OCI-LY3 (cell line): Measurements from ENCODE around the gene HYAL1.

Experiments used
- EZH2phosphoT487 ChIP-seq: fragments of 200-600 bp; shearing (Covaris generic); IDR thresholded peaks from 2 replicates; pipeline ENCODE4 v1.6.1; 2018; ENCODE audit warnings: antibody characterized with exemption, mixed run types, low read depth
- TF ChIP-seq, protein P1 (sequence below): fragments of 200-600, 300-600 bp; sonication (generic); IDR thresholded peaks from 2 replicates; pipeline ENCODE4 v1.5.1; 2014; ENCODE audit warnings: antibody characterized with exemption, low read length, low read depth

DNA sequence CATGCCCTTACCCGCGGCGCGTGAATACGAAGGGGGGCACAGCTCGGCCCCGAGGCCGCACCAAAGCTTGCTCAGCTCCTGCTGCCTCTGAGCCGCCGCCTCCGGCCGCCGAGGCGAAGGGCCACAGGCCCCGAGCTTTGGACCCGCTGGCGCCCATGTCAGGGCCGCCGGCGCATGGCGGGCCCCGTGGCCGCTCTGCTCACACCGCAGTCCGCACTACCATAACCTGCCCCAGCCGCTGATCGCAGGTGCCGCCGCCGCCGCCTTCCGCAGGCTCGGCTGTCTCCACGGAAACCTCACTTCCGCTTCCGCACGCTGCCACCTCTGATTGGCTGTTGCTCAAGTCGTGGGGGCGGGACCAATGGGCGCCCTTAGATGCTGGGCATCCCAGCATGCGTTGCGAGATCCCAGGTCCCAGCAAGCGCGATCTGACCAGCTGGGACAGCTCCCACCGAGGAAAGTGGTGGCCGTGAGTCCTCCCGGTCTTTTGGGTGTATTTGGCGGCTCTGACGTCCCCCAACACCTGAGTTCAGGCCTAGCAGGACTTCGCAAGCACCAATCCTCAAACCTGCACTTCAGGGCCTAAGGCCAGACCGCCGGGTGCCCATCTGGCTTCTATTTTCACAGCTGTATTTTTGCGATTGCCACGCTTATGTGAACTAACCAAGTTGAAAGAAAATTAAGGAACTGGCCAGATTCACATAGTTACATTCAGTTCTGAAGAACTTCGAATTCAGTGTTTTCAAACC, 24.7 kb upstream of the HYAL1 start, which contains the start of gene TUSC2:
- TF ChIP-seq, protein P1, sequence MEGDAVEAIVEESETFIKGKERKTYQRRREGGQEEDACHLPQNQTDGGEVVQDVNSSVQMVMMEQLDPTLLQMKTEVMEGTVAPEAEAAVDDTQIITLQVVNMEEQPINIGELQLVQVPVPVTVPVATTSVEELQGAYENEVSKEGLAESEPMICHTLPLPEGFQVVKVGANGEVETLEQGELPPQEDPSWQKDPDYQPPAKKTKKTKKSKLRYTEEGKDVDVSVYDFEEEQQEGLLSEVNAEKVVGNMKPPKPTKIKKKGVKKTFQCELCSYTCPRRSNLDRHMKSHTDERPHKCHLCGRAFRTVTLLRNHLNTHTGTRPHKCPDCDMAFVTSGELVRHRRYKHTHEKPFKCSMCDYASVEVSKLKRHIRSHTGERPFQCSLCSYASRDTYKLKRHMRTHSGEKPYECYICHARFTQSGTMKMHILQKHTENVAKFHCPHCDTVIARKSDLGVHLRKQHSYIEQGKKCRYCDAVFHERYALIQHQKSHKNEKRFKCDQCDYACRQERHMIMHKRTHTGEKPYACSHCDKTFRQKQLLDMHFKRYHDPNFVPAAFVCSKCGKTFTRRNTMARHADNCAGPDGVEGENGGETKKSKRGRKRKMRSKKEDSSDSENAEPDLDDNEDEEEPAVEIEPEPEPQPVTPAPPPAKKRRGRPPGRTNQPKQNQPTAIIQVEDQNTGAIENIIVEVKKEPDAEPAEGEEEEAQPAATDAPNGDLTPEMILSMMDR, result no peak
- TF ChIP-seq EZH2phosphoT487, result no peak
